Mammary microvascular endothelial cell (primary cell): Measurements from ENCODE around the gene VSIG10. TPM values are rescaled to one million over a fixed set of nuclear protein-coding genes. Genes with fewer than 3 reads are reported as not detected.

ENCODE experiments used
- total RNA-seq: library from RNA; depleted of rRNA; stranded (reverse); fragments of >200 nt; gene quantifications from 2 replicates; pipeline ENCODE4 v1.2.3, GENCODE V29; 2015

Gene VSIG10
- 24.5 and 39.0 TPM in 2 replicates for total RNA-seq

GRCh38 chr12:118103601-118104382 lies at the start of gene VSIG10:
Gene VSIG10, minus strand, starts transcription at chr12:118104011. Its CDS starts 340 bp downstream, at chr12:118103671.

GRCh38 chr12:118135788-118136558 lies 32.2 kb upstream of the VSIG10 start, which contains the start of gene PEBP1:
Gene PEBP1, plus strand, starts transcription at chr12:118136124. Its CDS starts 86 bp downstream, at chr12:118136210.

GRCh38 chr12:118061011-118061872 lies 42.6 kb downstream of the VSIG10 start, which contains the start of gene WSB2:
Gene WSB2, minus strand, starts transcription at chr12:118061179. Its CDS starts 131 bp downstream, at chr12:118061048.

GRCh38 chr12:118016424-118017264 lies 87.2 kb downstream of the VSIG10 start, which contains the start of gene RFC5:
Gene RFC5, plus strand, starts transcription at chr12:118016703. Its CDS starts 125 bp downstream, at chr12:118016828.

Other genes starting within 250 kb of the VSIG10 start
- 0.47 and 0.59 TPM in 2 replicates for gene KSR2, start 135.0 kb downstream of the VSIG10 start, total RNA-seq
- gene RFC5, start 87.3 kb downstream of the VSIG10 start, total RNA-seq, result 24.5 and 29.0 TPM in 2 replicates
- gene WSB2, start 42.8 kb downstream of the VSIG10 start, total RNA-seq, result 72.0 and 81.4 TPM in 2 replicates
- gene PEBP1, start 32.1 kb upstream of the VSIG10 start, total RNA-seq, result 269 and 274 TPM in 2 replicates